HepG2 (cell line): ENCODE results near the gene SNX21. TPM values are rescaled to one million over a fixed set of nuclear protein-coding genes. Genes with fewer than 3 reads are reported as not detected.

ENCODE experiments used
- CHD2 ChIP-seq: IDR thresholded peaks from 2 replicates; pipeline ENCODE4 v1.6.1; 2011; ENCODE audit warnings: low read depth, low read length, improper control_type of control experiment
- DDIT3 ChIP-seq: sonication (generic); formaldehyde crosslinking; IDR thresholded peaks from 2 replicates; pipeline ENCODE4 v1.4.0; 2020; ENCODE audit warnings: mild to moderate bottlenecking, missing genetic modification reagents
- ELF1 ChIP-seq: sonication (generic); formaldehyde crosslinking; IDR thresholded peaks from 2 replicates; pipeline ENCODE4 v1.4.0; 2020; ENCODE audit warnings: missing genetic modification reagents
- FOXK2 ChIP-seq: fragments of 450-650 bp; IDR thresholded peaks from 2 replicates; pipeline ENCODE4 v1.6.1; 2016
- FOXP4 ChIP-seq: sonication (generic); formaldehyde crosslinking; IDR thresholded peaks from 2 replicates; pipeline ENCODE4 v1.4.0; 2020; ENCODE audit warnings: missing genetic modification reagents
- GFI1 ChIP-seq: sonication (generic); formaldehyde crosslinking; IDR thresholded peaks from 2 replicates; pipeline ENCODE4 v1.5.0; 2020; ENCODE audit warnings: missing genetic modification reagents, mild to moderate bottlenecking, borderline replicate concordance
- IRF9 ChIP-seq: sonication (generic); formaldehyde crosslinking; IDR thresholded peaks from 2 replicates; pipeline ENCODE4 v1.8.0; 2022; ENCODE audit warnings: missing genetic modification reagents, mild to moderate bottlenecking, borderline replicate concordance
- ISL2 ChIP-seq: sonication (generic); formaldehyde crosslinking; IDR thresholded peaks from 2 replicates; pipeline ENCODE4 v1.5.0; 2020; ENCODE audit warnings: missing genetic modification reagents
- KDM1A ChIP-seq: IDR thresholded peaks from 2 replicates; pipeline ENCODE4 v1.6.1; 2016; ENCODE audit warnings: missing compliant biosample characterization
- KMT2A ChIP-seq: sonication (generic); formaldehyde crosslinking; IDR thresholded peaks from 2 replicates; pipeline ENCODE4 v1.4.0; 2020; ENCODE audit warnings: missing genetic modification reagents
- MAFF ChIP-seq: IDR thresholded peaks from 2 replicates; pipeline ENCODE4 v1.6.1; 2011; ENCODE audit warnings: low read depth, low read length, improper control_type of control experiment
- MIER3 ChIP-seq: IDR thresholded peaks from 2 replicates; pipeline ENCODE4 v1.6.1; 2016; ENCODE audit warnings: missing compliant biosample characterization, borderline replicate concordance
- MXD4 ChIP-seq: IDR thresholded peaks from 2 replicates; pipeline ENCODE4 v1.6.1; 2016; ENCODE audit warnings: mild to moderate bottlenecking, missing biosample characterization, missing genetic modification reagents
- NCOA1 ChIP-seq: sonication (generic); formaldehyde crosslinking; IDR thresholded peaks from 2 replicates; pipeline ENCODE4 v1.9.0; 2021; ENCODE audit warnings: missing genetic modification reagents
- PHF21A ChIP-seq: sonication (generic); formaldehyde crosslinking; IDR thresholded peaks from 2 replicates; pipeline ENCODE4 v1.5.0; 2020; ENCODE audit warnings: mild to moderate bottlenecking, missing genetic modification reagents
- SUZ12 ChIP-seq: fragments of 150-350 bp; IDR thresholded peaks from 2 replicates; pipeline ENCODE4 v1.6.1; 2014; ENCODE audit warnings: low read depth, low read length
- TCF7 ChIP-seq: sonication (generic); IDR thresholded peaks from 2 replicates; pipeline ENCODE4 v1.6.1; 2016; ENCODE audit warnings: antibody characterized with exemption, low read depth
- THAP11 ChIP-seq: IDR thresholded peaks from 2 replicates; pipeline ENCODE4 v1.6.1; 2016; ENCODE audit warnings: missing biosample characterization, missing genetic modification reagents
- XRCC5 ChIP-seq: fragments of 200-400 bp; formaldehyde crosslinking; optimal IDR thresholded peaks from 2 replicates; pipeline ENCODE3; 2017; ENCODE audit warnings: mild to moderate bottlenecking, low read length
- ZGPAT ChIP-seq: IDR thresholded peaks from 2 replicates; pipeline ENCODE4 v1.6.1; 2016; ENCODE audit warnings: mild to moderate bottlenecking
- ZKSCAN8 ChIP-seq: IDR thresholded peaks from 2 replicates; pipeline ENCODE4 v1.6.1; 2016; ENCODE audit warnings: borderline replicate concordance, missing genetic modification reagents, missing compliant biosample characterization
- ZNF124 ChIP-seq: sonication (generic); formaldehyde crosslinking; IDR thresholded peaks from 2 replicates; pipeline ENCODE4 v1.4.0; 2020; ENCODE audit warnings: missing genetic modification reagents
- ZNF205 ChIP-seq: IDR thresholded peaks from 2 replicates; pipeline ENCODE4 v1.6.1; 2018; ENCODE audit warnings: missing biosample characterization, missing genetic modification reagents
- ZNF552 ChIP-seq: sonication (generic); formaldehyde crosslinking; IDR thresholded peaks from 2 replicates; pipeline ENCODE4 v1.9.0; 2022; ENCODE audit warnings: missing genetic modification reagents, mild to moderate bottlenecking, borderline replicate concordance
- ZNF7 ChIP-seq: IDR thresholded peaks from 2 replicates; pipeline ENCODE4 v1.6.1; 2016; ENCODE audit warnings: missing biosample characterization, missing genetic modification reagents
- ZNF709 ChIP-seq: sonication (generic); formaldehyde crosslinking; IDR thresholded peaks from 2 replicates; pipeline ENCODE4 v1.5.0; 2020; ENCODE audit warnings: mild to moderate bottlenecking, missing genetic modification reagents
- ZNF841 ChIP-seq: sonication (generic); formaldehyde crosslinking; IDR thresholded peaks from 2 replicates; pipeline ENCODE4 v1.8.1; 2023; ENCODE audit warnings: missing genetic modification reagents, borderline replicate concordance
- polyA plus RNA-seq, 8 experiments: library from polyadenylated mRNA; depleted of rRNA in 3 of 8; stranded (reverse) in 7 of 8; unstranded in 1 of 8; fragments of >200 nt; fragmentation: Illumina TruSeq in 4 of 8; extraction: Trizol in 4 of 8; gene quantifications; 2 replicates each; pipeline versions ENCODE4 v1.2.1 to v1.2.3, GENCODE V29; 2011 to 2016; ENCODE audit warnings: low read depth in 4 of 8, missing spikeins in 1 of 8, mixed read lengths in 1 of 8; ENCODE audit not compliant: insufficient read depth in 1 of 8
- total RNA-seq, 5 experiments: library from RNA; depleted of rRNA; stranded (reverse); fragments of >200 nt; fragmentation: Illumina TruSeq; extraction: Trizol; gene quantifications; 2 replicates each; pipeline ENCODE4 v1.2.3, GENCODE V29; 2016; ENCODE audit warnings: low read depth in 1 of 5

SNX21 gene
- total and polyA plus RNA-seq, 2 of the 13 experiments (the other 11 are each of a cell fraction or from before 2014, with no cell fraction given), result 7.7 to 12.8 TPM

GRCh38 chr20:45863543-45864470 is 30.2 kb downstream of the SNX21 start (continued):
- TF ChIP-seq TCF7 (peak; percentile 67), ZNF841 (CRISPR knock-in tag) (no peak), SUZ12 (no peak), KMT2A (CRISPR knock-in tag) (peak; percentile 74), DDIT3 (CRISPR knock-in tag) (no peak), IRF9 (0 out of 2 replicates have a peak, but pooled peaks have one; percentile 69), GFI1 (CRISPR knock-in tag) (no peak), ZNF552 (0 out of 2 replicates have a peak, but pooled peaks have one; percentile 31), FOXK2 (peak; percentile 85), ZKSCAN8 (peak; percentile 83), MAFF (no peak), ZNF7 (CRISPR knock-in tag) (peak; percentile 68), PHF21A (peak; percentile 62; the same call in 1 of the 2 replicates), ZNF709 (CRISPR knock-in tag) (peak; percentile 25; the same call in 1 of the 2 replicates), KDM1A (CRISPR knock-in tag) (0 out of 2 replicates have a peak, but pooled peaks have one; percentile 37), NCOA1 (no peak), MXD4 (CRISPR knock-in tag) (peak; percentile 60), XRCC5 (peak; percentile 58), ZNF124 (CRISPR knock-in tag) (peak; percentile 80), FOXP4 (peak; percentile 94), ZNF205 (CRISPR knock-in tag) (peak; percentile 43; the same call in 1 of the 2 replicates), MIER3 (peak; percentile 76; the same call in 1 of the 2 replicates), THAP11 (CRISPR knock-in tag) (peak; percentile 38; the same call in 1 of the 2 replicates), ELF1 (CRISPR knock-in tag) (peak; percentile 29; the same call in 1 of the 2 replicates), ZGPAT (CRISPR knock-in tag) (peak; percentile 83), ISL2 (no peak), CHD2 (no peak)
